ENCODE measurements around the gene KCNG1. TPM values are rescaled to one million over a fixed set of nuclear protein-coding genes. Genes with fewer than 3 reads are reported as not detected.
A peak's percentile ranks its signal among the peaks of the same experiment; 100 is the strongest.

The KCNG1 gene
- total and polyA plus RNA-seq, 2 experiments from 2014 or later, result 8.1 to 26.3 TPM

DNA sequence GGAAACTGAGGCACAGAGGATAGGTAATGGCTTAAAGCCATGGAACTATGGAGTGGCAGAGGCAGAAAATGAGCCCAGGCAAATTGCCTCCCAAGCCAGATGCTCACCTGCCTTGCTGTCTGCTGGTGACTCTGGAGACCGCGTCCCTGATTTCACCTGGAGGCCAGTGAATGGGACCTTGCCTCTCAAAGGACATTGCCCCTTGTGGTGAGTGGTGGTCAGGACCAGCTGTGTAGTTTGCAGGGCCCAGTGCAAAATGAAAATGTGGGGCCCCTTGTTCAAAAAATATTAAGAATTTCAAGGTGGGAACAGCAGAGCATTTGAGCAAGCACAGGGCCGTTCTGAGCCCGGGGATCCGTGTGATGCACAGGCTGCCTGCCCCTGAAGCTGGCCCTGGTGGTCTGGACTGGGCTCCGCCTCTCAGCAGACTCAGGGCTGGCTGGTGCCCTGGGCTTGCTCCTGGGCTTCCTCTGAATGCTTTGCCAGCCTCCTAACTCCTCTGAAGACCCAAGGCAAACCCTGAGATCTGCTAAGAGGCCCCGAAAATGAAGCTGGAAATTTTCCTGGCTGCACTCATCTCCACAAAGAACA is 19.8 kb upstream of the KCNG1 start:
- TF ChIP-seq, protein P1, sequence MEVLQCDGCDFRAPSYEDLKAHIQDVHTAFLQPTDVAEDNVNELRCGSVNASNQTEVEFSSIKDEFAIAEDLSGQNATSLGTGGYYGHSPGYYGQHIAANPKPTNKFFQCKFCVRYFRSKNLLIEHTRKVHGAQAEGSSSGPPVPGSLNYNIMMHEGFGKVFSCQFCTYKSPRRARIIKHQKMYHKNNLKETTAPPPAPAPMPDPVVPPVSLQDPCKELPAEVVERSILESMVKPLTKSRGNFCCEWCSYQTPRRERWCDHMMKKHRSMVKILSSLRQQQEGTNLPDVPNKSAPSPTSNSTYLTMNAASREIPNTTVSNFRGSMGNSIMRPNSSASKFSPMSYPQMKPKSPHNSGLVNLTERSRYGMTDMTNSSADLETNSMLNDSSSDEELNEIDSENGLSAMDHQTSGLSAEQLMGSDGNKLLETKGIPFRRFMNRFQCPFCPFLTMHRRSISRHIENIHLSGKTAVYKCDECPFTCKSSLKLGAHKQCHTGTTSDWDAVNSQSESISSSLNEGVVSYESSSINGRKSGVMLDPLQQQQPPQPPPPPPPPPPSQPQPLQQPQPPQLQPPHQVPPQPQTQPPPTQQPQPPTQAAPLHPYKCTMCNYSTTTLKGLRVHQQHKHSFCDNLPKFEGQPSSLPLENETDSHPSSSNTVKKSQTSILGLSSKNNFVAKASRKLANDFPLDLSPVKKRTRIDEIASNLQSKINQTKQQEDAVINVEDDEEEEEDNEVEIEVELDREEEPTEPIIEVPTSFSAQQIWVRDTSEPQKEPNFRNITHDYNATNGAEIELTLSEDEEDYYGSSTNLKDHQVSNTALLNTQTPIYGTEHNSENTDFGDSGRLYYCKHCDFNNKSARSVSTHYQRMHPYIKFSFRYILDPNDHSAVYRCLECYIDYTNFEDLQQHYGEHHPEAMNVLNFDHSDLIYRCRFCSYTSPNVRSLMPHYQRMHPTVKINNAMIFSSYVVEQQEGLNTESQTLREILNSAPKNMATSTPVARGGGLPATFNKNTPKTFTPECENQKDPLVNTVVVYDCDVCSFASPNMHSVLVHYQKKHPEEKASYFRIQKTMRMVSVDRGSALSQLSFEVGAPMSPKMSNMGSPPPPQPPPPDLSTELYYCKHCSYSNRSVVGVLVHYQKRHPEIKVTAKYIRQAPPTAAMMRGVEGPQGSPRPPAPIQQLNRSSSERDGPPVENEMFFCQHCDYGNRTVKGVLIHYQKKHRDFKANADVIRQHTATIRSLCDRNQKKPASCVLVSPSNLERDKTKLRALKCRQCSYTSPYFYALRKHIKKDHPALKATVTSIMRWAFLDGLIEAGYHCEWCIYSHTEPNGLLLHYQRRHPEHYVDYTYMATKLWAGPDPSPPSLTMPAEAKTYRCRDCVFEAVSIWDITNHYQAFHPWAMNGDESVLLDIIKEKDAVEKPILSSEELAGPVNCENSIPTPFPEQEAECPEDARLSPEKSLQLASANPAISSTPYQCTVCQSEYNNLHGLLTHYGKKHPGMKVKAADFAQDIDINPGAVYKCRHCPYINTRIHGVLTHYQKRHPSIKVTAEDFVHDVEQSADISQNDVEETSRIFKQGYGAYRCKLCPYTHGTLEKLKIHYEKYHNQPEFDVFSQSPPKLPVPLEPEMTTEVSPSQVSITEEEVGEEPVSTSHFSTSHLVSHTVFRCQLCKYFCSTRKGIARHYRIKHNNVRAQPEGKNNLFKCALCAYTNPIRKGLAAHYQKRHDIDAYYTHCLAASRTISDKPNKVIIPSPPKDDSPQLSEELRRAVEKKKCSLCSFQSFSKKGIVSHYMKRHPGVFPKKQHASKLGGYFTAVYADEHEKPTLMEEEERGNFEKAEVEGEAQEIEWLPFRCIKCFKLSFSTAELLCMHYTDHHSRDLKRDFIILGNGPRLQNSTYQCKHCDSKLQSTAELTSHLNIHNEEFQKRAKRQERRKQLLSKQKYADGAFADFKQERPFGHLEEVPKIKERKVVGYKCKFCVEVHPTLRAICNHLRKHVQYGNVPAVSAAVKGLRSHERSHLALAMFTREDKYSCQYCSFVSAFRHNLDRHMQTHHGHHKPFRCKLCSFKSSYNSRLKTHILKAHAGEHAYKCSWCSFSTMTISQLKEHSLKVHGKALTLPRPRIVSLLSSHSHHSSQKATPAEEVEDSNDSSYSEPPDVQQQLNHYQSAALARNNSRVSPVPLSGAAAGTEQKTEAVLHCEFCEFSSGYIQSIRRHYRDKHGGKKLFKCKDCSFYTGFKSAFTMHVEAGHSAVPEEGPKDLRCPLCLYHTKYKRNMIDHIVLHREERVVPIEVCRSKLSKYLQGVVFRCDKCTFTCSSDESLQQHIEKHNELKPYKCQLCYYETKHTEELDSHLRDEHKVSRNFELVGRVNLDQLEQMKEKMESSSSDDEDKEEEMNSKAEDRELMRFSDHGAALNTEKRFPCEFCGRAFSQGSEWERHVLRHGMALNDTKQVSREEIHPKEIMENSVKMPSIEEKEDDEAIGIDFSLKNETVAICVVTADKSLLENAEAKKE (CRISPR knock-in tag; IDR thresholded peaks at IDR 0.05), result no peak
- no peak for TF ChIP-seq ZNF331 (CRISPR knock-in tag; IDR thresholded peaks at IDR 0.05; ENCODE audit: low read depth)
- TF ChIP-seq, protein P2, sequence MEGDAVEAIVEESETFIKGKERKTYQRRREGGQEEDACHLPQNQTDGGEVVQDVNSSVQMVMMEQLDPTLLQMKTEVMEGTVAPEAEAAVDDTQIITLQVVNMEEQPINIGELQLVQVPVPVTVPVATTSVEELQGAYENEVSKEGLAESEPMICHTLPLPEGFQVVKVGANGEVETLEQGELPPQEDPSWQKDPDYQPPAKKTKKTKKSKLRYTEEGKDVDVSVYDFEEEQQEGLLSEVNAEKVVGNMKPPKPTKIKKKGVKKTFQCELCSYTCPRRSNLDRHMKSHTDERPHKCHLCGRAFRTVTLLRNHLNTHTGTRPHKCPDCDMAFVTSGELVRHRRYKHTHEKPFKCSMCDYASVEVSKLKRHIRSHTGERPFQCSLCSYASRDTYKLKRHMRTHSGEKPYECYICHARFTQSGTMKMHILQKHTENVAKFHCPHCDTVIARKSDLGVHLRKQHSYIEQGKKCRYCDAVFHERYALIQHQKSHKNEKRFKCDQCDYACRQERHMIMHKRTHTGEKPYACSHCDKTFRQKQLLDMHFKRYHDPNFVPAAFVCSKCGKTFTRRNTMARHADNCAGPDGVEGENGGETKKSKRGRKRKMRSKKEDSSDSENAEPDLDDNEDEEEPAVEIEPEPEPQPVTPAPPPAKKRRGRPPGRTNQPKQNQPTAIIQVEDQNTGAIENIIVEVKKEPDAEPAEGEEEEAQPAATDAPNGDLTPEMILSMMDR (conservative IDR thresholded peaks at IDR 0.05; ENCODE audit: low read depth in 2 of 2), result peak; percentile 62 to 64
- Mint-ChIP-seq H3K27ac (no peak overlapping the region), H3K4me1 (no peaks in the 10 kb centered on the region), H3K9me3 (peaks cover 3% of the 10 kb centered on the region; the same call in 1 of the 3 replicates), H3K4me3 (no peak overlapping the region), H3K36me3 (ENCODE audit: low read depth) (no peaks in the 10 kb centered on the region), H3K27me3 (ENCODE audit: insufficient read depth, low read depth, poor library complexity) (peaks cover 4% of the 10 kb centered on the region)
- no peaks in the 10 kb centered on the region for H3K9me2 ChIP-seq (ENCODE audit: insufficient read depth)
- H2AFZ ChIP-seq, result peak overlapping the region; percentile 52; the same call in 1 of the 2 replicates
- no peaks in the 10 kb centered on the region for H4K20me1 ChIP-seq (replicated peaks; ENCODE audit: insufficient read depth)
- no peaks in the 10 kb centered on the region for H3F3A ChIP-seq (replicated peaks; ENCODE audit: low read depth)
- H3K27me3 ChIP-seq (ENCODE audit: insufficient read depth), result no peaks in the 10 kb centered on the region
- no peak overlapping the region for H3K4me2 ChIP-seq
- H3K4me3 ChIP-seq, result no peak overlapping the region
- no peaks in the 10 kb centered on the region for H3K4me1 ChIP-seq (ENCODE audit: insufficient read depth)
- H3K27ac ChIP-seq (ENCODE audit: low read depth), result no peak overlapping the region
- ATAC-seq (peak; percentile 94), DNase-seq (ENCODE audit: low spot score) (peak; percentile 73)
- H3K36me3 ChIP-seq (ENCODE audit: insufficient read depth), result no peaks in the 10 kb centered on the region
- no peaks in the 10 kb centered on the region for H3K79me2 ChIP-seq (replicated peaks; ENCODE audit: insufficient read depth)
